AG09309 (cell line): ENCODE results near the gene APOA5.

ENCODE experiments used
- DNase-seq: peaks from one replicate; pipeline ENCODE4 v3.0.0-alpha.2; 2010; ENCODE audit warnings: low read depth
- H3K4me3 ChIP-seq: 2 replicates; pipeline ENCODE4 v1.5.1; 2011; ENCODE audit warnings: mild to moderate bottlenecking, low read depth, low read length, moderate library complexity; ENCODE audit not compliant: control insufficient read depth
- TF ChIP-seq, protein P1 (sequence below): IDR thresholded peaks from 2 replicates; pipeline ENCODE4 v1.5.1; 2011; ENCODE audit warnings: mild to moderate bottlenecking, low read depth, low read length, inconsistent platforms; ENCODE audit not compliant: insufficient read depth, control insufficient read depth; ENCODE audit errors: missing control alignments

APOA5 gene

DNA sequence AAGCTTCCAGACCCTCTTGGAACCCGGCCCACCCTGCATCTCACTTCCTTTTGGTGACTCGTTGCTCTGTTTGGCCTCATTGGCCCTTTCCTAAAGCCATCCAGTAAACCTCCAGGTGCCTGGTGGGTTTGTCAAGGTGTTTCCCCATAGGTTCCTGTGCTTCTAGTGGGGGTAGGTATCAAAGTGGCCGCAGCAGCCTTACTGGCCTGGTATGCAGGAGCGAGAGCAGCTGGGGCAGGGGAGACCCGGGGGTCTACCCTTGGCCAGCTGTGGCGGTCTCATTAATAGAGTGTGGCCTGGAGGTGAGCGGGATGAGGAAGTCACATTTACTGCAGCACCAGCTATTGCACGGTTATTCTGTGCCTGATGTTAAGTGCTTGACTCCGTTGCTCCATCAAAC lies 27.4 kb upstream of the APOA5 start:
- no peak for DNase-seq
- no peak overlapping the region for H3K4me3 ChIP-seq
- TF ChIP-seq, protein P1, sequence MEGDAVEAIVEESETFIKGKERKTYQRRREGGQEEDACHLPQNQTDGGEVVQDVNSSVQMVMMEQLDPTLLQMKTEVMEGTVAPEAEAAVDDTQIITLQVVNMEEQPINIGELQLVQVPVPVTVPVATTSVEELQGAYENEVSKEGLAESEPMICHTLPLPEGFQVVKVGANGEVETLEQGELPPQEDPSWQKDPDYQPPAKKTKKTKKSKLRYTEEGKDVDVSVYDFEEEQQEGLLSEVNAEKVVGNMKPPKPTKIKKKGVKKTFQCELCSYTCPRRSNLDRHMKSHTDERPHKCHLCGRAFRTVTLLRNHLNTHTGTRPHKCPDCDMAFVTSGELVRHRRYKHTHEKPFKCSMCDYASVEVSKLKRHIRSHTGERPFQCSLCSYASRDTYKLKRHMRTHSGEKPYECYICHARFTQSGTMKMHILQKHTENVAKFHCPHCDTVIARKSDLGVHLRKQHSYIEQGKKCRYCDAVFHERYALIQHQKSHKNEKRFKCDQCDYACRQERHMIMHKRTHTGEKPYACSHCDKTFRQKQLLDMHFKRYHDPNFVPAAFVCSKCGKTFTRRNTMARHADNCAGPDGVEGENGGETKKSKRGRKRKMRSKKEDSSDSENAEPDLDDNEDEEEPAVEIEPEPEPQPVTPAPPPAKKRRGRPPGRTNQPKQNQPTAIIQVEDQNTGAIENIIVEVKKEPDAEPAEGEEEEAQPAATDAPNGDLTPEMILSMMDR: no peak

- DNase-seq: no peak
- H3K4me3 ChIP-seq: no peak overlapping the region
- TF ChIP-seq, protein P1: no peak
Measured at GRCh38 chr11:116814502-116814901, 22.8 kb upstream of the APOA5 start.

DNA sequence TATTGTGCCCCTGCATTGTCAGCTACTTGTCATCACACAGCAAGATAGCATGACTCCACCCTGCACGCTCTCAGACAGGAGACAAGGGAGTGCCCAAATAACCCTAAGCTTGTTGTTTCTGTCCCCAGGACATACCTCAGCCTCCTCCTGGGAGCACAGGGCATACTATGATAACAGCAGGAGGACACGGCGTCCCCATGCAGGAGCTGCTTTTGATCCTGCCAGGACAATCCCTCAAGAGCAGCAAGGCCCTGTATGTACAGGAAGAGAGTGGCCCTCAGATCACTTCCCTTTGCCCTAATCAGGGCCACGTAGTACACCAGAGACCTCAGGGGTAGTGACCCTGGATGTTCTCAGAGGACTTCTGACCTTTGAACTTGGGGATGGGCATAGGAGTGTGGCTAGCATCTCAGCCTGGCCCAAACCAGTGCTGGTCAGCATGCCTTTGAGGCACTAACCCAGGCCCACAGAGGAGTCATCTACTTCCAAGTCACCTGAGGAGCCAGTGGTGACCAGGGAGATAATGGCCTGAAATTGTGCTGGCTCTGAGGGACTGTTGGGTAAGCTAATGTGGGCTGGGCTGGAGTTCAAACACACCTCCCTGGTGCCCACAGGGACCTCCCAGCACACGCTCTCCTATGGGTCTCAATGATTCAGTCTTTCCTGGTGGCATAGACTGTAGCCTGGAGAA lies 22.2 kb upstream of the APOA5 start:
- no peak for DNase-seq
- H3K4me3 ChIP-seq: no peak overlapping the region
- TF ChIP-seq, protein P1: no peak

DNA sequence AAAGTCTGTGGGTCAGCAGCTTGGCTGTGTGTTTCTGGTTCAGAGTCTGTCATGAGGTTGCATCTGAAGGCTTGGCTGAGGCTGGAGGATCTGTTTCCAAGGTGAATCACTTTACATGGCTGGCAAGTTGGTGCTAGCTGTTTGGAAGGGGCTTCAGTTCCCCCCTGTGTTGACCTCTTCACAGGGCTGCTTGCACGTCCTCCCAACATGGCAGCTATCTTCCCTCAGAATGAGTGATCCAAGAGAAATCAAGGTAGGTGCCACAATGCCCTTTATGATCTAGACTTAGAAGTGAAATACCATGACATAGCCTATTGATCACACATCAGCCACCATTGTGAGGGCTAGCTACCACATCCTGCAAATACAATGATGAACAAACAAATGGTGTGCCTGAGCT lies 21.5 kb upstream of the APOA5 start:
- no peak for DNase-seq
- no peak overlapping the region for H3K4me3 ChIP-seq
- TF ChIP-seq, protein P1: no peak

DNA sequence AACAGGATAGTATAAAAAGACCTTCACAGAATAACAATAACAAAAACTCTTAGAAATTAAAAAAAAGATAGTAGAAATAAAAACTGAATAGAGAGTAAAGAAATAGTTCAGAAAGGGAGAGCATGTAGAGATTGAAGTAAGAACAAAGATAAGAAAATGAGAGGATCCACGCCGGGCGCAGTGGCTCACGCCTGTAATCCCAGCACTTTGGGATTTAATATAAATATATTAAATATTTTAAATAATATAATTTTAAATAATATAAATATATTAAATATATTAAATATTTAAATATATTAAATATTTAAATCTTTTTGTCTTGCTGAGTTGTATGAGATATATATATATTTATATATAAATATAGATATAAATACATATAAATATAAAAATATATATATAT lies 20.4 kb upstream of the APOA5 start:
- H3K4me3 ChIP-seq: no peak overlapping the region
- TF ChIP-seq, protein P1: no peak
- no peak for DNase-seq

DNA sequence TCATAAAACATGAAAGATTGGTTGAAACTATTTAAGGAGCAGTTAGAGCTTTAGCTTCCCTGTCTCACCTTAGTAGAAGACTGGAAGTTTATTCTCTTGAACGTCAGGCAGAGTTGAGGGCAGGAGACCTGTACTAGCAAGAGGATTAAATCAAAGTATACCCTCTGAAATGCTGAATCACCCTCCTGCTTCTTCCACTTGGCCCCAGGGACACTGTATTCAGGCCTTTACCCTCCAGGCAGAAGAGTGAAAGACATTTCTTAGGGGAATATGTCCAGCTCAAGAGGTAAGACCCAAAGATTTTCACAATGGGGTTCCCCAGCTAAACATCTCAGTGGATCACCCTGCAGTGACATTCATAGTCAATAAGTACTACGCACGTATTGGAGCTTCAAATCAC lies 19.5 kb upstream of the APOA5 start:
- DNase-seq: no peak
- TF ChIP-seq, protein P1: no peak
- no peak overlapping the region for H3K4me3 ChIP-seq
